Stimulated activated CD4-positive, alpha-beta T cell treated with anti-CD3 and anti-CD28 coated beads, Interleukin-15, amount 100 ng/mL, for 48 hours (primary cell): ENCODE results near the gene PARP11.

Source experiments
- DNase-seq, 2 donors: peaks; one replicate each; pipeline ENCODE4 v3.0.0-alpha.2; 2020; ENCODE audit warnings: low read depth in 2 of 2

PARP11 gene

DNA sequence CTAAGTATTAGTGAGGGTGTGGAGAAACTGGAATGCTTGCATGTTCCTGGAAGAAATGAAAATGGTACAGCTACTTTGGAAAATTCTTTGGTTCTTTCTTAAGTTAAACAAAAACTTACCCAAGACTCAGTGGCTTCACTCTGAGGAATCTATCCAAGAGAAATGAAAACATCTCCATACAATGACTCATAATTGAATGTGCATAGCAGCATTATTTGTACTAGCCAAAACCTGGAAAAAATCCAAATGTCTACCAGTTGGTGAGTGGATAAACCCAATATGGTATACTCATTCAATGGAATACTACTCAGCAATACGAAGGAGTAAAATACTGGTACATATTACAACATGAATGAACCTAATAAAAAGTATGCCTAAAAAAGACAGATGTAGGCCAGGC lies 102.3 kb downstream of the PARP11 start:
- no peak for DNase-seq

DNA sequence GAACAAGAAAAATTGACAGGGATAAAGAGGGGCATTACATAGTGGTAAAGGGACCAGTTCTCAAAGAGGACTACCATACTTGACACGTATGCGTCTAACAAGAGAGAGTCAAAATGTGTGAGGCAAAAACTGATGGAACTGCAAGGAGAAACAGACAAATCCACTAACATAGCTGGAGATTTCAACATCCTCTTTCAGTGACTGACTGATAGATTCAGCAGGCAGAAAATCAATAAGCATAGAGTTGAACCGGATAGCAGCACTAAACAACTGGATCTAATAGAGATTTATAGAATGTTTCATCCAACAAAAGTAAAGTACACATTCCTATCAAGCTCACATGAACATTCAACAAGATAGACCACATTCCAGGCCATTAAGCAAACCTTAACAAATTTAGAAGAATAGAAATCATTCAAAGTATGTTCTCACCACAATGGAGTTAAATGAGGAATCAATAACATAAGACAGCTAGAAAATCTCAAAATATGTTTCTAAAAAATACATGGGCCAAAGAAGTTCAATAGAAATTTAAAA lies 104.2 kb downstream of the PARP11 start:
- no peak for DNase-seq

- DNase-seq, result no peak
Measured at GRCh38 chr12:3761116-3761735, 112.0 kb downstream of the PARP11 start.

DNA sequence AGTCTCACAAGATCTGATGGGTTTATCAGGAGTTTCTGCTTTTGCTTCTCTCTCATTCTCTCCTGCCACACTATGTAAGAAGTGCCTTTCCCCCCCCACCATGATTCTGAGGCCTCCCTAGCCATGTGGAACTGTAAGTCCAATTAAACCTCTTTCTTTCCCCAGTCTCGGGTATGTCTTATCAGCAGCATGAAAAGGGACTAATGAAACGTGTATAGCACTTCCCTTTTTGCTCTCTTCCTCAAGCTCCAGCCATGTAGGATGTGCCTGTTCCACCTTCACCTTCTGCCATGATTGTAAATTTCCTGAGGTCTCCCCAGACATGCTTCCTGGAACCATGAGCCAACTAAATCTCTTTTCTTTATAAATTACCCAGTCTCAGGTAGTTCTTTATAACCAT lies 113.3 kb downstream of the PARP11 start:
- DNase-seq, result no peak
